Measurements from ENCODE around the gene SMYD3.
"Not testable (repeated sequence)": the region's sequence is repeated elsewhere in the genome, so short reads cannot be mapped to it uniquely, and the experiment has no call there.

SMYD3 gene

DNA sequence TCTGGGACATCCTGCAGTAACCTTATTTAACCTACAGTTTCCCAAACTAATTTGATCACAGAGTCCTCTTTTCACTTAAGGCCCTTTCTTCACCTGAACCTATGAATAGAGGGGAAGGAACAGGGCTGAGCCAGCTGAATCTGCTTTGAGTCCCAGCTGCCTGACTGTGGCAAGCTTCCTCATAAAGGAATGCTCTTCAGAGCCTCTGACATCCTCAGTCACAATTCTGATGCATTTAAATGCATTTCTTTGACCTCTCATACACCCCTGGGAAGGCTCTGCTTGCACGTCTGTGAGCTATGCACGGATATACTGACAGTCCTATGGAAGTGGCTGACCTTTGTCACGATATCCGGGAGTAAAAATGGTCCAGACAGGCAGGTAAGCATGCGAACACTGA lies 673.1 kb downstream of the SMYD3 start:
- DNase-seq (ENCODE audit: low spot score): no peak

DNA sequence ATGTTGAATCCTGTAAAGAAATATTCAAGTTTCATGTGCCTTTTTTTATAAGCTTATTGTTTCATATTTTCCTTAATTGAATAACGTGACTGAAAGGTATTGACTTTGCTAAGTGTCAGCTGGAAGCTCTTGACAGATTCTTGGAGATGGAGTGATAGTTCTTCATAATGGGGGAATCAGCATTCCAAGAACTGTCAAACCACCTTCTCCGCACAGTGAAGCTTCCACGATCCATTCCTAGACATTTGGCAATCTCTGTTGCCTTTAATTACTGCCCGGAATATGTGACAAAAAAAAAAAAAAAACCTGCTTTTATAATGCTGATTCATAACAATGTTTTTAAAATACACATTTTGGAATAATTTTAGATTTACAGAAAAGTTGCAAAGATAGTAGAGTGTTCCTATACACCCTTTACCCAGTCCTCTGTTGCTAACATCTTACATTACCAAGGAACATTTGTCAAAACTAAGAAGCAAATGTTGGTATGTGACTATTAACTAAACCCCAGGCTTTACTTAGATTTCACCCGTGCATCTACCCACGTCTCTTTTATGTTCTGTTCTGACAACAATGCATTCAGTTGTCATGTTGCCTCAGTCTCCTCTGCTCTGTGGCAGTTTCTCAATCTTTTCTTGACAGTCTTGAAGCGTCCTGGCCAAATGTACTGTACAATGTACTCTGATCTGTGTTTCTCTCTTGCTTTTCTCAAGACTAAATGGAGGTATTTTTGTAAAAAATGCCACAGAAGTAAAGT lies 674.1 kb downstream of the SMYD3 start:
- DNase-seq (ENCODE audit: low spot score): no peak

DNA sequence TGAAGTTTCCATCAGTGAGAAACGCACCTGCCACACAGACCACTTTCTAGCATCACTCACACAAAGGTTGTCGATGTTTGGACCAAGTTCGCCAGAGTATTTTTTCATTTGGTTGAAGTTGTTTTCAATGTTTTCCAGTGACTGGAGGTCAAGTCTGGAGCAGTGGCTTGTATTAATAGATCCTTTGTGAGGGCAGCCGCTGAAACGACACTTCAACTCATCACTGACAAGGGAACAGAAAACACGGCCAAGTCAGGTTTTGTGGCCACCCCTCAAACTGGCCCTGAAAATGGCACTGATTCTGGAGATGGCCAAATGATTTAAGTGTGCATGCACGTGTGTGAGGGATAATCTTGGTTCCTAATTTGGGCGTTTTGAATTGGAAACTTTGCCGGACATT lies 675.6 kb downstream of the SMYD3 start:
- no peak for DNase-seq (ENCODE audit: low spot score)

DNA sequence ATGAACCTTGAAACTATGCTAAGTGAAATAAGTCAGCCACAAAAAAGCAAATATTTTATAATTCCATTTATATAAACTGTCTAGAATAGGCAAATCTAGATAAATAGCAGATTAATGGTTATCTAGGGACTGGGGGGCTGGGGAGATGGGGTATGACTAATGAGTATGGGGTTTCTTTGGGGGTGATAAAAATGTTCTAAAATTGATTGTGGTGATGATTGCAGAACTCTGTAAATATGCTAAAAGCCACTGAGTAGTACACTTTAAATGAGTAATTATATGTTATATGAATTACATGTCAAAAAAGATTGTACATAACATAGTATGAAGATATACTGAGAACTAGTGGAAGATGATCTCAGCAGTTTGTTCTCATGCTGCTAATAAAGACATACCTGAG lies 677.3 kb downstream of the SMYD3 start:
- no peak for DNase-seq (ENCODE audit: low spot score)

DNA sequence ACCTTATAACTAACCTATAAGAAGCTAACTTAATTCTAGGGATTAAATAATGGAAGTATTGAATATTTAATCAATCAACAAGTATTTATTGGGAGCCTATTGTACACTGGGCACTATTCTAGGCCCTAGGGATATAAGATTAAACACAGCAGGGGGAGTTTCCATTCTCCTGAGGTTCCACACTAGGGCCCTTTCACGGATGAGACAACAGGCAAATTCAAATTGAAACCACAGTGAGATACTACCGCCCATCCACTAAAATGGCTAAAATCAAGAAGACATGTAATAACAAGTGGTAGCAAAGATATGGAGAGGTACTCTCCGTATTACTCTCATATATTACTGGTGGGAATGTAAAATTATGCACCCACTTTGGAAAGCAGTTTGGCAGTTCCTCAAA lies 677.9 kb downstream of the SMYD3 start:
- no peak for DNase-seq (ENCODE audit: low spot score)

DNA sequence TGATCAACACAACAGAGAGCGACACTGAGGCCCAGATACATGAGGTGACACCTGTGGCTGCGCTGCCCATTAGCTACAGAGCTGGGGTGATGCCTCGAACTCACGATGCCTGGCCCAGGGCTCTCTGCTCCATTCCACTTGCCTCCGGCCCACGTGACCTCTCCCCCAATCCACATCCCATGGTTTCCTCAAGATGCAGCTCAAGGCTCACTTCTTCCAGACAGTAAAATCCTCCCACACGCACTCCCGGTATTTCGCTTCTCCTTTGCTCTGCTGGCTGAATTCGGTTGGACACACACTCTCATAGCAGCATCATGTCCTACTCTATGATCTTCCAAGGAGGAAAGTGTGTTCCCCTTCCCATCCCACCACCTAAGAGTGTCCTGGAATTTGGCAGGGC lies 679.8 kb downstream of the SMYD3 start:
- no peak for DNase-seq (ENCODE audit: low spot score)

DNA sequence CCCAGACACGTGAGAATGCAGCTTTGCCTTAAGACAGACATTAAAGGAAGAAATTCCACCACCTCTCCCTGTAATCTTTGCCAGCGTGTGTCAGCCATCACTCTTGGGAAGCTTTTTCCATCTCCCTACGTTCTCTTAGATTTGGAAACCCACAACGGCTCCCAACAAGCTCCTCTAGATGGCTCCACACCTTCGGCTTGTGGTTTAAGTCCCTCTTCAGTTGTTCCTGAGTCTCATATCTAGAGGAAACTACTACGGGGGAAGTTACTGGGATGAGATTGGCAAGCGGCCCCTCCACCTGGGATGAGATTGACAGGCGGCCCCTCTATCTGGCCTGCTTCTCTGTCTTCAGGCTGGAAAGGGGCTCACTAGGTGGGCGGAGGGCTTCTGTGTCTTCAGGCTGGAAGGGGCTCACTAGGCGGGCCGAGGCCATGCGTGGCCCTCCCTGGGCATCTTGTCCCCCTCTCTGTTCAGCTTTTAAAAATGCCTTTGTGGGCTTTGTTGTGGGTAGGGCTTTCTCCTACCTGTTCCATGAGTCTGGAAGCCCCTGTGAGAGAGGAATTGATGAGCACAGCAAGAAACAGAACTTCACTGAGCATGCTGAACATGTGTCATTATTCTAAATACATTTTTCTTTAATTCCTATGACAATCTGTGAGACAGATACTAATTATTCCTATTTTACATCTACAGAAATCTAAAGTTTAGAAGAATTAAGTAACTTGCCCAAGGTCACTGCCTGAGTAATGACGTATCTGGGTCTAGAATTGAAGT lies 681.8 kb downstream of the SMYD3 start:
- no peak for DNase-seq (ENCODE audit: low spot score)

DNA sequence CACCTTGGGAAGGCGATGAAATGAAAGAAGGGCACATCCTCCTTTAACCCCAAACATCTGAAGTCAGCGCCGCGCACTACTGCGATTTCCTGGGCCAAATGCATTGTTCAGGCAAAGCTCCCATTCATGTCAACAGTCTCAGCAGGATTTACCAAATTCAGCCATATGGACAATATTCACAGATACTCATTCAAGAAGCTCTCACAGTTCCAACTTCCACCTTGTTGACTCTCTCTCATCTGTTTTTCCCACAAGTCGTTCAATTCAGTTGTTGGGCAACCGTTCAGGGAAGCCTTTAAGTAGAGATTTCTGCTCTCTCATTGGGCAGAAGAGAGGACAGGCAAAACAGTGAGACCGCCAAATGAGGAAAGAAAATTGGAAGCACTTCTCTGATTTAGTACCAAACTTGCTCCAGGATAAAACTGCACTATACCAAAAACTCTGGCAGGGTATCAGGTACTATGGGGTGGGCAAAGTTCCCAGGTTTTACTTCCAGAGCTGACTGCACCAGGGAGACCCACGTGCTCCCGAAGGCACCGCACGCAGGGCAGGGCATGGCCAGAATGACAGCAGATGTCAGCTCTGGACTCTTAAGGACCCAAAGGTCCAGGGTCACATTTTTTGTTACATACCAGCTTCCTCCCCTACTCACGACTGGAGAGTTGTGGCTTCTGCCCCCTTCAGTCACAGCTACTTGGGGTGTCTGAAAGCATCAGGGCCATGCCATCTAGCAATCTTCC lies 683.5 kb downstream of the SMYD3 start:
- DNase-seq (ENCODE audit: low spot score): no peak

DNA sequence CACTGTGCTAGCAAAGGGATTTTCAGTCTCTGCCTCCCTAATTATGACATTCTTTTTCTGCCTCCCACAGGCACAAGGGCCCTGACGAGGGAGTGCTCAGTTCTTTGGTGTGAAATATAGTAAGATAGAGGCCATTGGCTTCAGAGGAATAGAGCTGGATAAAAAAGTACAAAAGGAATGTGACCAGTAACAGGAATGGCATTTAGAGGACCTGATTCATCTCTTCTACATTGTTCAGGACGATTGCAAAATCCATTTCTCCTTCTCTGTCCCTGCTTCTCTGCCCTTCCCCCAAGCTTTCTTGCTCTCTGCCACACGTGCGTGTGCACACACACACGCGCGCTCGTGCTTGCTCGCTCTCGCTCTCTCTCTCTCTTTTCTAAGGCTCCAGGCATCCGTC lies 684.1 kb downstream of the SMYD3 start:
- no peak for DNase-seq (ENCODE audit: low spot score)

DNA sequence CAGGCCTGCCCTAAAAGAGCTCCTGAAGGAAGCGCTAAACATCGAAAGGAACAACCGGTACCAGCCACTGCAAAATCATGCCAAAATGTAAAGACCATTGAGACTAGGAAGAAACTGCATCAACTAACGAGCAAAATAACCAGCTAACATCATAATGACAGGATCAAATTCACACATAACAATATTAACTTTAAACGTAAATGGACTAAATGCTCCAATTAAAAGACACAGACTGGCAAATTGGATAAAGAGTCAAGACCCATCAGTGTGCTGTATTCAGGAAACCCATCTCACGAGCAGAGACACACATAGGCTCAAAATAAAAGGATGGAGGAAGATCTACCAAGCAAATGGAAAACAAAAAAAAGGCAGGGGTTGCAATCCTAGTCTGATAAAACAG lies 688.7 kb downstream of the SMYD3 start:
- DNase-seq (ENCODE audit: low spot score): not testable (repeated sequence)

DNA sequence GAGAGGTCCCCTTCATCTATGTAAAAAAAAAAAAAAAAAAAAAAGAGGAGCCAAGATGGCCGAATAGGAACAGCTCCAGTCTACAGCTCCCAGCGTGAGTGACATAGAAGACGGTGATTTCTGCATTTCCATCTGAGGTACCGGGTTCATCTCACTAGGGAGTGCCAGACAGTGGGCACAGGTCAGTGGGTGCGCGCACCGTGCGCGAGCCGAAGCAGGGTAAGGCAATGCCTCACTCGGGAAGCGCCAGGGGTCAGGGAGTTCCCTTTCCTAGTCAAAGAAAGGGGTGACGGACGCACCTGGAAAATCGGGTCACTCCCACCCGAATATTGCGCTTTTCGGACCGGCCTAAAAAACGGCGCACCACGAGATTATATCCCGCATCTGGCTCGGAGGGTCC lies 690.6 kb downstream of the SMYD3 start:
- not testable (repeated sequence) for DNase-seq (ENCODE audit: low spot score)

DNA sequence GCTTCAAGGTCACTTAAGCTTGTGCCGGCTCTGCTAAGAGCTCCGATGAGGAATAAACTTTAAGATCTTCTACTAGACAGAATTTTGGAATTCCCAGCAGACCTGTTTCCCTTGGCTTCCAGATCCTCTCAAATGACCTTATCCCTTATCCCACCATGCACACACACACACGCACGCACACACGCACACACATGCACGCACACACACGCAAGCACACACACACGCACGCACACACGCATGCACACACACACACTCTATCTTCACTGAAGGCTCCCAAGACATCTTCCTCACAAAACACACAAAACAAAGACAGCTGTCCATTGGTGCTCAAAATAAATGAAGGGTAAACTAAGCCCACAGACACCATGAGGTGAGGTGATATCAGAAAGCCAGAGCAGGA lies 692.4 kb downstream of the SMYD3 start:
- no peak for DNase-seq (ENCODE audit: low spot score)

DNA sequence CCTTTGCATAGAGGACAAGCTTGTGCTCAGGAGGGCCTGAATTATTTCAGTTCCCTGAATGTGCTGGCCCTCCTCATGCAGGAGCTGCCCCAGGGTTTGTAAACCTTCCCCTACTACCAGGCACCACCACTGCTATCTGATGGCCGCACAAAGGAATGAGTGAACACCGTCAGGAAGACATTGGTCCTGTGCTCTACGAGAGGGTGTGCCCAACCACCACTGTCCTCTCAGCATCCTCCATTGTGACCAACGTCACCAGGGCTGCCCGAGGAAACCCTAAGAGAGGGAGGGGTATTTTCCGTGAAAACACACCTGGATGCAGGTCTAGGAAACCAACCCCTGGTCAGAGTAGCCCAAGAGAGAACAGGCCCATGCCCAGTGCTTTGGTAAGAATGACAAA lies 694.8 kb downstream of the SMYD3 start:
- DNase-seq (ENCODE audit: low spot score): no peak

DNA sequence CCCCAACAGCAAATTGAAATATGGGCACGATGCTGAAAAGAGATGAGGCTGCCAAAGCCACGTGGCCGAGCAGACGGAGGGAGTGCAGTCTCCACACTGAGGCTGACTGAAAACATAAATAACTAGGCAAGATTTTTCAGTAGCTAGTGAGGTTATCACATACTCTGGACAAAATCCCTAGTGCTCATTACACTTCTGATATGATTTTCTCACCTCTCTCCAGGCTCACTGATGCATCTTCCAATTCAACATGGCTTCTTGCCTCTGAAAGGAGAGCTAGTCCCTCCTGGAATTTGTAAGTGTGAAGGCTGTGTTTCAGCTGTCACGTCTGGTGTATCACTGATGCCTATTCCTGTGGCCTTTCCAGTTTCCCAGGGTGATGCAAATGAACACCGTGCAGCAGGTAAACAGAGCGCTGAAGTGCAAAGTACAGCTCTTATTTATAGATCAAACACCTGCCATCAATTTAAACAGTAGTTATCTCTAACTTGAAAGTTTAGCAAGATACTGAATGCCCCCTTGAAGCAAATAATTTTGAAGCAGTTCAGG lies 696.2 kb downstream of the SMYD3 start:
- DNase-seq (ENCODE audit: low spot score): no peak

DNA sequence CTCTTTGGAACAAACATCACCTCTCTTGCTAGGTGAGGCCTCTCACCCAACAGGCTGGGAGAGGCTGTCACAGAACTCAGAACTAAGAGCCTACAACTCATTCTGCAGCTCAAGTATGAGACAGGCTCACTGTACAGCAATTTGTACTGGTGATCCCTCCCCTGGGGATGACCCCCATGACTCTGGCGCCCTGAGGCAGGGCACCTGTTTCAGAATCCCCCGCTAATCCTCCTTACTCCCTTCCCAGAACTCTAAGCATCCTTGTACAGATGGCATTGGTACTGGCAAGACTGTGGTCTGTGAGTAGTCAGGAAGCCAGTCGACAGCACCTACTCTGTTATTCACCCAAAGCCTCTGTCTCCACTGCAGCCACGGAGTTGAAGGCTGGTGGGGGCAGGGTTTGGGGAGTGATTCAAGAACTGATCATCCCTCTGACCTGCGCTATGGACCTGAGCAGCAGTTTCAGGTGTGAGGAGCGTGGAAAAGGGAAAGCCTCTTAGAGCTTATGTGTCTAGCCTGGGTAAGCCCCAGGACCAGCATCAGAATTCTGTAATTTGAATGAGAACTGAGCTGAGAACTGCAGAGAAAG lies 696.8 kb downstream of the SMYD3 start:
- no peak for DNase-seq (ENCODE audit: low spot score)

DNA sequence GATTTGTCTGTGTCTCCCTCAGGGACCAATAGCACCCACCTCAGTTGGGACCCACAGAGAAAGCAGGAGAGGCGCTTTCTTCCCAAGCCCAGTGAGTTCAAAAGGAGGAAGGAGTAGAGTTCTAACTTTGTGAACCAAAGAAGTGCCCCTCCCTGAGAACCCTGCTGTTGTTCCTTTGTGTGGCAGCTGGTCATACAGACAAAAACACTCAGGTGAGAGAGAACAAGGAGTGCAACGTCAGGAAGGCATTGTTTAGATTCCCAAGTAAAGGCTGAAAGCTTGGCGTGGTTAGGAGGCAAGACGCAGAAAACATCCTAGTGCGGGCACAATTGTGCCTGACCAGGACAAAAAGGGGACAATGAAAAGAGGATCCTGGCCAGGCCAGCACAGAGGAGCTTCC lies 697.7 kb downstream of the SMYD3 start:
- no peak for DNase-seq (ENCODE audit: low spot score)

DNA sequence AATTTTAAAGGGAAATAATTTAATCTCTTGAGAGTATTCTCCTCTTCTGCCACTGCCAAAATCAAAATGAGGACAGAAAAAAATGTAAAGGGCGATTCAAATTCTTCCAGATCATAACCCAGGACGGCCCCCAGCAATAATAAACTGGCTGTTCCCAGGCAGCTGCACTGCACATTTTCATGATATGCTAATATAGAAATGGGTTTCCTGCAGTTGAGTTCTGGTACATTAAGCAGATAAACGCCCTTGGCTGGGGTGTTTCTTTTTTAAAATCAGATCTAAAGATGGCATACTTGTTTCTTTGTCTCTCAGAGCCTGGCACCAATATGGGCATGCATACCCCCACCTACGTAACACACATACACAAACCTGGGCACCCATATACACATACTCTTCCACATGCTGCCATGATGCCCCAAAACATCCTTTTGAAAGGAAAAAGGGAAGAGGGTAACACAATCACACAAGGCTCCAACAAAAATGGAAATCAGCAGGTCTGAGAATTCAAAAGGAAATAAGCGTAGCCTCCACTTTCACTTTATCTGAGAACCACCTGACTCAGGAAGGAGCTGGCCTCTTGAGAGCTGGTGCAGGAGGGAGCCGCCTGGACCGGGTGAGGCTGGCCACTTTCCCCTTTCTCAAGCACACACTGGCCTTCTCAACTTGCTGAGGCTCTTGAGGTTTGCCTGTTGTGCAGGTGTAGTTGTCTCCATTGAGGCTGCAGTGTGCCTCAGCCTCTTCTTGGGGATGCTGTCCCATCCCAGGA lies 698.9 kb downstream of the SMYD3 start:
- DNase-seq (ENCODE audit: low spot score): no peak

DNA sequence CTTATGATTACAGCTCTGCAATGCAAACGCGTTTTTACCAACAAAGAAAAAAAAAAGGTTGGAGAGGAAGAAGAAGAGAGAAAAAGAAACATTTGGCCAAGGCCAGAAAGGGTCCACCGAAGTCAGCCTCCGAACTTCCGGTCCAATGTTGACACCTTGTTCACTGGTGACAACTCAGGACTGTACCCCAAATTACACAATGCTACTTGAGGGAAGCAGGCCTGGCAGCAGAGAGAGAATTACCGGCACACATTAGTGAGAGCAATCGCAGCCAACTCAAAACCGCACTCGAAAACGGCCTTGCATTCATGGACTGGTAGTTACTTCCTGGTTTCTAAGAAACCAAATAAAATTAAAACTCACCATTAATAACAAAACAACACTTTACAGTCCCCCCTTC lies 699.8 kb downstream of the SMYD3 start:
- no peak for DNase-seq (ENCODE audit: low spot score)

DNA sequence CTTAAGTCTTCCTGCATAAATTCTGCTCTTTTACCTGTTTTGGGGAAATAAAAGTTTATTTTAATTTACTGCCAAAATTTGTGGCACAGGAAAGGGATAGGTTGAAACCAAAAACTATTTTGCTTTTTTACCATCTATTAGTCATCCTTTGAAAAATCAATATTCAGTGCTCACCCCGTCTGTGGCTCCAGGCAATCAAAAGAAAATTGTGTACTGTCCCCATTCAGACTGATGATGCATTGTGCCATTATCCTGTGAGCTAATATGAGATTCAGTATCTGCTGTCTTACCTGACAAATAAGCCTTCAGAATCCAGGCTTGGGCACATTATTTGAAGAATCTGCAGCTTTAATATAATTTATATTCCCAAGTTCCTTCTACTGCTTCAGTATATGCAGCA lies 701.5 kb downstream of the SMYD3 start:
- DNase-seq (ENCODE audit: low spot score): no peak

DNA sequence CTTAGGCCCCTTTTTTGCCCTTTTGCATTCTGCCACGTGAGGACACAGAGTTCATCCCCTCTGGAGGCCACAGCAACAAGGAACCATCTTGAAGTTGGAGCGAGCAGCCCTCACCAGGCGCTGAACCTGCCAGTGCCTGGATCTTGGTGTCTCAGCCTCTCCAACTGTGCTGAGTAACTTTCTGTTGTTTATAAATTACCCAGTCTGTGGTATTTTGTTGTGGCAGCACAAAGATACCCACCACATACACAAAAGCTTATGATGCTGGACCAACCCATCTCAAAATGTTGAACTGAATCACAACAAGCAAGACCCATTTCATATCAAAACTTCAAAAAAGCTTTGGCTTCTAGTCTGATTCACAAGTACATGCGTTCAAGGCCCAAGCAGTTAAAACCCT lies 702.4 kb downstream of the SMYD3 start:
- no peak for DNase-seq (ENCODE audit: low spot score)

DNA sequence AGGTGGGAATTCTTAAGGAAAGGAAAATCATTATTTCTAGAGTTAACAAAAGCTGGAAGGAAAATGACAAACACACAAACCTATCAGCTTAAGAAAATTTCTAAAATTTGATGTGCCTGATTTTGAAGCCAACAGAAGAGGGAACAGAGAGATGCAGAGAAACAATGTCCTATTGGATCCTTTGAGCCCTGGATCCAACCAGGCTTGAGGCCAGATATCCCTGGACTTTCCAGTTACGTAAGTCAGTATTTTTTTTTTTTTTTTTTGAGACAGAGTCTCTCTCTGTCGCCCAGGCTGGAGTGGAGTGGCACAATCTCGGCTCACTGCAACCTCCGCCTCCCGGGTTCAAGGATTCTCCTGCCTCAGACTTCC lies 703.4 kb downstream of the SMYD3 start:
- DNase-seq (ENCODE audit: low spot score): no peak
